COLO829 (cell line): Measurements from ENCODE around the gene NT5C.

Experiments used
- DNase-seq: peaks from one replicate; pipeline ENCODE4 v3.0.0; 2012; ENCODE audit warnings: low spot score

NT5C gene

DNA sequence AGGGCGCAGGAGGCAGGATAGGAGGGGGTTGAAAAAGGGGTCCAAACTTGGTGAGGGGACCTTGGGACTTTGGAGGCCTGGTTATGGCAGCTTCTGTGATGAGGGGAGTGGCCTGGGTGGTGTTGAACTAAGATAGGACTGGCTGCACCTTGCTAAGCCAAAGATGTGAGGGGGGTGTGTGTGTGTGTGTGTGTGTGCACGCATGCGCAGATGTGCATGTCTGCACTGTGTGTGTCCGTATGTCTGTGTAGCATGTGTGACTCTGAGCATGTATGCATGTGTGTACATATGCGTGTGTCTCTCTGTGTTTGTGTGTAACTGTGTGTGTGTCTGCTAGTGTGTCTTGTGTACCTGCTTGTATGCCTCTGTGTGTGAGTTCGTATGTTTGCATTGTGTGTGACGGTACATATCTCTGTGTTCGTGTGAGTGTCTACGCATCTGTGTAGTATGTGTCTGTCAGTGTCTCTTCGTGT, 39.7 kb downstream of the NT5C start:
- DNase-seq = no peak

DNA sequence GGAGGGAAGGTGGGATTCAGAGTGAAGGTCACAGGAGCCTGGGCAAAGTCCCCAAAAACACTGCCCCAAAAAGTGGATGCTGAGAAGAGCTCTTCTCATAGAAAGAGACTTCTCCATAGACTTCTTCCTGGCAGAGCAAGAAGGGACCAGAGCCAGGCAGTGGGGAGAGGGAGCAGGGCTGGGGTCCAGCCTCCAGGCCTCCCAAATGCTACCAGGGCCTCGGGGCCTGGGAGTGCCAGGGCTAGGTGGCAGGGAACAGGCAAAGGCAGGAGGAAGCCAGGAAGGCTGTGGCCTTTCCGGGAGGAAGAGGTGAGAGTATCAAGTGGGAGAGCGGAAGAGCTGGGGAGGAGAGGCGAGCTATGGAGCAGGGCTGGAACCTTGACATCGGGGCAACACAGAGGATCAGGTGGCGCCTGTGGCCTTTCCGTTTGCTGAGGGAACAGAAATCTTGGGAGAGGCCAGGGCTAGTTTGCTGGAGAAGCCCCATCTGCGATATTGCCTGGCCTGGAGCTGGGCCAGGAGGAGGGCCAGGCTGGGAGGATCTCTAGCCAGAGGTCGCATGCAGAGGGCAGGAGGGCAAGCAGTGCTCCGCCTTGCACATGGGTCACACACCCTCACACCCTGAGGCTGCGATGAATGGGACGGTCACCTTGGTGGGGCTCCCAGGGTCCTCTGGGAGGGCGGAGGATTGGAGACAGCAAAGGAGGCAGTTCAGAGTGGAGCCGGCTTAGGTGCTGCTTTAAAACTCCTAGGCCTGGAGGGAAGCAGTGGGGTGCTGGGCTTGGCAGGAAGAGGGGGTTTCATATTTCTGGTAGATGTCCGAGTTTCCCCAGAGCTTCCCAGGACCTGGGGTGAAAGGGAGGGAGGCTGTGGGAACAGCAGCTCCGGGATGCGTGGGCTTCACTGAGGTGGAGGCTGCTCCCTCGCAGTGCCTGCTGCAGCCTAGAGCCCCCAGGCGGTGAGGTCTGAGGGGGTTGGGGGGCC, 40.4 kb downstream of the NT5C start:
- DNase-seq = no peak

DNA sequence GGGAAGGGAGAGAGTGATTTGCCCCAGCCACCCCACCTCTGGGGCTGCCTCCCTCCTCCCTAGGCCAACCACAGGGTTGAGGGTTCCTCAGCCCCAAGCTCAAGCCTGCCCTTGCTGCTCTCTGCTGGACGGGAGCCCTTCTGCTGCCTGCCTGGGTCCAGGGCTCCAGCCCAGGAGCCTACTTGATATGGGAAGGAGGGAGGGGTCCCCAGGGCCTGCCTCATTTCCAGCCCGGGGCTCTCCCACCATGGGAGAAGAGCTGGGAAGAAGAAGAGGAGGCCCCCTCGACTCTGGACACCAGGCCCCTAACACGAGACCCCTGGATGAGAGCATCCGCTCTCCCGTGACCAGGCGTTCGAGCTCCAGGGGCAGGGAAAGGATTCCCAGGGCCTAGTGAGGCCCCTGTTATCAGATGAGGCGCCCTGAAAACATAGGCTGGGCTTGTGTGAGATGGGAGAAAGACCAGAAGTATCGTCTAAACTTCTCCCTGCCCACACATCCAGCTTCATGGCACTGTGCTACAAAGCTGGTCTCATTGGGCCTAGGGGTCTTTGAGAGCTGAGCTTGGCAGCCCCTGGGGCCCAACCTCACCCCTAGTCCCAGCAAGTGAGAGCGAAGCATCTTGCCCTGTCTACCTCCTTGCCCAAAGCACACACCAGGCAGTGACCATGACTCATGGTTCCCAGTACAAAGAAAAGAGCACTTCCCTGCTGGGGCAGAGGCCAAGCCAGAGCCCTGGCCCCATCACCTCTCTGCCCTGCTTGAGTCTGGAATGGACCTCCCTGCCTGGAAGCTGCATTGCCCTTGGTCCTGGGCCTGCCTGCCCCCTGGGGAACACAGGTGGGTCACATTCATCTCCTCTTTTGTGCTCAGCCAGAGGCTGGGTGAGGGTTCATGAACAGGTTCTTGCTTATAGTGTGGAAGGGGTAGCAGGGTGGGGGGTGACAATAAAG, 42.8 kb downstream of the NT5C start:
- DNase-seq = no peak

DNA sequence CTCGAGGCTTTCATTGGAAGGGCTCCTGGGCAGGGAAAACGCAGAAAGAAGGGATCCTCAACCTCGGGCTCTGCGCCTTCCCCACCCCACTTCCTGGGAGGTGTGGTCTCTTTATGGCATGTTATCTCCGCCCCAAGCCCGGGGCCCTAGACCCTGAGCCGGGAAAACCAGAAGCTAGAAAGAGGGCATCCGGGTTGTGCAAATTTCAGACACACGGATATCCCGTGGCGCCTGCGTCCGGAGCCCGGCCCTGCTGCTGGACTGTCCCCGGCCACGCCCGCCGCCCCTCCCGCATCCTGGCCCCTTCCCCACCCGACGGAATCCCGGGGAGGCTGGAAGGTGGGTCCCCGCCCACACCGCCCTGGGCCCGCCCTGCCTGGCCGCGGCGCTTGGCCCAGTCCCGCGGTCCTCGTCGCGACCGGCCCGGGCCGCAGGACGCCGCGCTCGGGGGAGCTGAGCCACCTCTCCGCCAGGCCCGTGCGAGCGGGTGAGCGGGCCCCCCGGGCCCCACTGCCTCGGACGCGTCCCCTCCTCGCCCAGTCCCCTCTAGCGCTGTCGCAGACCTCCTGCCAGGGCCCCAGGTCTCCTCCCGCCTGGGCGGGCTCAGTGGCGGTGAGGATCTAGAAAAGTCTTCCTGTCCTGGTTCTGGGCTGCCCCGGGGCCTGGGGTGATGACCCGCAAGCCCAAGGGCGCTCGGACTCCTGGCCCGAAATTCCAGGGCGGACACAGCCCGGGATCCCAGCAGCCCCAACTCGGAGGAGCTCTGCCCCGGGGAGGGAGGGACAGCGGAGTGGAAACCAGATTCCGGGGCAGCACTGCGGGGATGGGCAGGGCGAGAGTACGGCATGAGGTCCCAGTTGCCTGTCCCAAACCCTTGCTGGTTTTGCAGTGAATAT, 43.7 kb downstream of the NT5C start, which contains the start of gene SLC16A5:
Gene SLC16A5, plus strand, starts transcription at position 397 of the 896 bp plus-strand sequence. CDS start 5,683 bp downstream, outside the sequence.
- DNase-seq = peak; percentile 83

DNA sequence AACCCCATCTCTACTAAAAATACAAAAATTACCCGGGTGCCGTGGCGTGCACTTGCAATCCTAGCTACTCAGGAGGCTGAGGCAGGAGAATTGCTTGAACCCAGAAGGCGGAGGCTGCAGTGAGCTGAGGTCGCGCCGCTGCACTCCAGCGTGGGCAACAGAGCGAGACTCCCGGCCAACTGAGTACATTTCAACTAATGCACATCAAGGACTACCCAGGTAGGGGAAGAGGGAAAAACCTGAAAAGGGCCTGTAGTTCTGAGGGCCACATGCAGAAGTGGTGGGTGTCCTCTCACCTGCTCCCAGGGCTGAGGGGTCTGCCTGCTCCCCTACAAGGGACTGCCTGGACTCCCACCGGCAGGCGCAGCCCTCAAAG, 44.4 kb downstream of the NT5C start:
- DNase-seq = no peak

DNA sequence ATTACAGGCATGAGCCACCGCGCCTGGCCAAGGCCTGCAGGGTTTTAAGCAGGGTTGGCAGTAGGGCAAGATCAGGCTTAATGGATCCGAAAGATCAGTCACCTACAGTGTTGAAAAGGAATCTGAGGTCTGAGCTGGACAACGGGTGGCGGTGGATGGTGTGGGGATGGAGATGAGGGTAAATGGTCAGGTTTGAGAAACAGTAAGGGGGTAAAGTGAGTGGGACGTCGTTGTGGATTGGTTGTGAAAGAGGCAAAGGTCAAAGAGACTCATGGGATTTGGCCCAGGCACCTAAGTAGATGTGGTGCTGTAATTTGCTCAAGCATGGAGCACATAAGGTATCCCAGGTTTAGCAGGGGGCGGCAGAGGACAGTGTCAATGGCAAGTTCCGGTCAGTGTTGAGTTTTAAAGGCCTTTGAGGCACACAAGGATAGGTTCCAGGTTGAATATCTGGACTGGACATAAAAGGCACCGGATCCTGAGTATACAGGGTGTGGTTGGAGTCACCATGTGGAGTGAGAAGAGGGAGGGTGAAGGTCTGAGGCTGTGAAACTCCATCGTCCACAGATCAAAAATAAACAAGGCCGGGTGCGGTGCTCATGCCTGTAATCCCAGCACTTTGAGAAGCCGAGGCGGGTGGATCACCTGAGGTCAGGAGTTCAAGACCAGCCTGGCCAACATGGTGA, 44.9 kb downstream of the NT5C start:
- DNase-seq = no peak

DNA sequence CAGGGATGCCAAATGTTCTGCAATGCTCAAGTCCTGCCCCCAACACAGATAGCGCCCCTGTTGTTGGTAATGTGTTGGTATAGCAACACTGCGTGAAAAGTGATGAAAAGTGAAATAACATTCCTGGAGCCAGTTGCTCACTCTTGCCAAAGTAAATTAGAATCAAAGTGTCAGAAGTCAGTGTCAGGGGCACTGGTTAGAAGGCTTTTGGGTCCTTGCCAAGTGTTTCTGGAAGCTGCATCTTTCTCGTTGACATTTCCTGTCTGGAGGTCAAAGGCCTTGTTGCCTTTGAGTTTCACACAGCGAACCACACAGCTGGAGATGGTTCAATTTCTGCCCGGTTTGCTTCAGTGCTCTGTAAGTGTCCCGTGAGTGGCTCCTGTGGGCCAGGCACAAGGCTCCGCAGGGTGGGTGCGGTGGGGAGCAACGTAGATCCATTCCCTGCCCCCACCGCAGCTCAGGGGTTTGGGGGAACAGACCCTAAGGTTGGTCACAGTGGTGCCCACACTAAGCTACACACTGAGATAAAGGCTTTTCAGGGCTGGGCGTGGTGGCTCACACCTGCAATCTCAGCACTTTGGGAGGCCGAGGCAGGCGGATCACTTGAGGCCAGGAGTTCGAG, 47.4 kb downstream of the NT5C start:
- DNase-seq = no peak

DNA sequence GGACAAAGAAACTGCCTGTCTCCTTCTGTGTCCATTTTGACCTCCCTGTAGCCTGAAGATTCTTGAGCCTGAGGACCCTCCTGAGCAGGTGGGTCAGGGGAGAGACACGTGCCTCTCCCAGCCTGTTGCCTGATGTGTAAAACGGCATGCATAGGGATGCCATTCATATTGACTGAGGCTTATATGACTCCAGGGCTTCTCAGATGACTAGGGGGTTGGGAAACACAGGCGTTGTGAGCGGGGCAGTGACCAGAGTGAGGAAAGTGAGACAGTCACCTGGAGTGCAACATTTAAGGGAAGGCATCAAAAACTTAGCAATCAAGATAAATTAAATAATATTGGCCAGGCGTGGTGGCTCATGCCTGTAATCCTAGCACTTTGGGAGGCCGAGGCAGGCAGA, 48.9 kb downstream of the NT5C start:
- DNase-seq = no peak

DNA sequence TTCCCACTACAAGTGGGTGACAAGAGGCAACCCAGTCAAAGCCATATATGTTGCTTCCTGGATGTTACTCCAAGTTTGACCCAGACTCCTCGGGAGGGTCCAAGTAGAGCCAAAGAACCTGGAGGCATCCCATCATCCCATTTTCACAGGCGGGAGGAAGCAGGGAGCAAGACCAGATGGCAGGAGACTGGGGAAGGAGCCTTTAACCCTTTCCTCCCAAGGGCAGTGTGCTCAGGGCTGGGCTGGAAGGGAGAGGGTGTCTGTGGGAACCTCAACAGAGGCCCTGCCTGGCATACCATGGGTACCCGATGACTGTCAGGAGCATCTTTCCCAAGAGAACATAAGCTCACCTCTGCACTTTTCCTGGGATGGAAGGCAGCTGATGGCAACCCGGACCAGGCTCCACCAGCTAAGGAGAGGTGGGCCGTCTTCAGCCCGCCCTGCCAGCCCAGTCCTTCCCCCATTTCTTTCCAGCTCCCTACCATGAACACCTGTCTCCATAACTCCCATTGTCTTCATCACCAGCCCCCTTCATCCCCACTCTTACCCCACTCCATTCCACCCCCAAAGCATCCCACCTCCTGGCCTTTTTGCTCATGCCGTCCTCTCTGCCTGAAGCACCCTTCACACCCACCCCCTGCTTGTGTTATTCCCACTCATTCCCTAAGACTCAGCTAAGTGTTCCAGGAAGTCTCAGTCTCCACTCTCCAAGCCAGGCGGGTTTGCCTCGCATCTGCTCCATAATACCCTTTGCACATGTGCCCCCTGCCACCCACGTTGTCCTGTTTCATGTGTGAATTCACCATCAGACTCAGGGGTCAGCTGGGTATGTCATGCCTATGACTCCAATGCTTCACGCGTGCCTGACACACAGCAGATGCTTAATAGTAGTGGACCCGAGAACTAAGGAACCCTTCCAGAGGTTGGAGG, 49.7 kb downstream of the NT5C start:
- DNase-seq = no peak
